ENCODE data around the gene CYTH3.
"Not testable (repeated sequence)": the region's sequence is repeated elsewhere in the genome, so short reads cannot be mapped to it uniquely, and the experiment has no call there.

CYTH3 gene

DNA sequence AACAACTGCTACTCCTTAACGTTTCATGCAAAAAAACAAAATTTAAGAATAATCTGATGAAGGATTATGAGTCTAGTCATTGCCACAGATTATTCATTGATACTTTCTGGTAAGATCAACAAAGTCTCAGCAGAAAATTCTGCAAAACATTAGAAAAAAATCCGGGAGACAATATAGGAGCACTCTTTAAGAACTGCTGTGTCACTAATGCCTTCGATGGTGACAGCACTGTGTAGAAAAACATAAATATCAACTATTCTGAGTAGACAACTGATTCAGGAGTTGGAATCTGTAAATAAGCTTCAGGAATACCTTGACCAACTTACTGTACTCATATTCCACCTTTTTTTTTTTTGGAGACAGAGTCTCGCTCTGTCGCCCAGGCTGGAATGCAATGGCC is 69.0 kb downstream of the CYTH3 start:
- H3K4me1 ChIP-seq (ENCODE audit: control insufficient read depth, insufficient read depth, low read length, poor library complexity, severe bottlenecking), result no peaks in the 10 kb centered on the region

DNA sequence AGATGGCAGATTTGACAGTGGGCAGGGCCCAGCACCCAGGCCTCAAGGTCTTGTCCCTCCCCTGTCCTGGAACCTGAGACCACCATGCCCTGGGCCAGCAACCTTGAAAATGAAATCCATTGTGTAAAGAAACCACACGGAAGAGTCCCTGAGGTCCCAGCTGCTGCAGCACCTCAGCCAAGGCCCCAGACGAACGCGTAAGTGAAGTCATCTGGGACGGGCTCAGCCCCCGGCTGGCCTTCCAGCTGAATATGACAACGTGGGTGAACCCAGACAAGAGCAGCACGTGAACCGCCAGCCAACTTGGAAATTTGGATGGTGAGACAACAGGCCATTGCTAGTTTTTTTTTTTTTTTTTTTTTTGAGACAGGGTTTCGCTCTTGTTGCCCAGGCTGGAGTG is 70.3 kb downstream of the CYTH3 start:
- Histone ChIP-seq H3K9me3 (ENCODE audit: control insufficient read depth, low read length) (no peaks in the 10 kb centered on the region), H3K27ac (ENCODE audit: insufficient read depth, low read length, poor library complexity, severe bottlenecking) (no peak overlapping the region), H3K36me3 (ENCODE audit: control insufficient read depth, insufficient read depth, low read length) (no peaks in the 10 kb centered on the region), H3K4me3 (ENCODE audit: insufficient read depth, low read depth, low read length, poor library complexity, severe bottlenecking) (no peak overlapping the region), H3K27me3 (replicated peaks; ENCODE audit: control insufficient read depth, insufficient read depth, low read length, poor library complexity, severe bottlenecking) (no peaks in the 10 kb centered on the region), H3K4me1 (ENCODE audit: control insufficient read depth, insufficient read depth, low read length, poor library complexity, severe bottlenecking) (no peaks in the 10 kb centered on the region)
- no peak for DNase-seq

More for the DNA sequence above, 69.0 kb downstream of the CYTH3 start:
- H3K27me3 ChIP-seq (replicated peaks; ENCODE audit: control insufficient read depth, insufficient read depth, low read length, poor library complexity, severe bottlenecking), result no peaks in the 10 kb centered on the region
- H3K27ac ChIP-seq (ENCODE audit: insufficient read depth, low read length, poor library complexity, severe bottlenecking), result no peak overlapping the region
- H3K9me3 ChIP-seq (ENCODE audit: control insufficient read depth, low read length), result no peaks in the 10 kb centered on the region
- H3K4me3 ChIP-seq (ENCODE audit: insufficient read depth, low read depth, low read length, poor library complexity, severe bottlenecking), result no peak overlapping the region
- no peak for DNase-seq
- H3K36me3 ChIP-seq (ENCODE audit: control insufficient read depth, insufficient read depth, low read length), result no peaks in the 10 kb centered on the region

DNA sequence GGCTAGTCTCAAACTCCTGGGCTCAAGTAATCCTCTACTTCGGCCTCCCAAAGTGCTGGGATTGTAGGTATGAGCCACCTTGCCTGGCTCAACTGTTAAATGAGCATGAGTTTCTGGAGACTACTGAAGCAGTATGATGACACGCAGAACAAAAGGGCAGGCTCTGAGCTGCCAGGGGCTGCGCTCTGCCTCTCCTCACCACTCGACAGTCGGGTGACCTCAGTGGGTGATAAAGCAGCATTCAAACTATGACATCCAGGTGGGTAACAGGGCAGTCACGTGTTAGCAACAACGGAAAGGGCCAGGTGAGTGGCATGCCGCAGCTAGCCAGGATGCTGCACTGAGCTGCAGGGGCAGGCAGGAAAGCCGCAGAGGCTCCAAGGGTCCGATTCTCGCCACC is 71.5 kb downstream of the CYTH3 start:
- no peak for DNase-seq
- Histone ChIP-seq H3K36me3 (ENCODE audit: control insufficient read depth, insufficient read depth, low read length) (no peaks in the 10 kb centered on the region), H3K27ac (ENCODE audit: insufficient read depth, low read length, poor library complexity, severe bottlenecking) (no peak overlapping the region), H3K4me3 (ENCODE audit: insufficient read depth, low read depth, low read length, poor library complexity, severe bottlenecking) (no peak overlapping the region), H3K9me3 (ENCODE audit: control insufficient read depth, low read length) (no peaks in the 10 kb centered on the region), H3K4me1 (ENCODE audit: control insufficient read depth, insufficient read depth, low read length, poor library complexity, severe bottlenecking) (no peaks in the 10 kb centered on the region), H3K27me3 (replicated peaks; ENCODE audit: control insufficient read depth, insufficient read depth, low read length, poor library complexity, severe bottlenecking) (no peaks in the 10 kb centered on the region)

DNA sequence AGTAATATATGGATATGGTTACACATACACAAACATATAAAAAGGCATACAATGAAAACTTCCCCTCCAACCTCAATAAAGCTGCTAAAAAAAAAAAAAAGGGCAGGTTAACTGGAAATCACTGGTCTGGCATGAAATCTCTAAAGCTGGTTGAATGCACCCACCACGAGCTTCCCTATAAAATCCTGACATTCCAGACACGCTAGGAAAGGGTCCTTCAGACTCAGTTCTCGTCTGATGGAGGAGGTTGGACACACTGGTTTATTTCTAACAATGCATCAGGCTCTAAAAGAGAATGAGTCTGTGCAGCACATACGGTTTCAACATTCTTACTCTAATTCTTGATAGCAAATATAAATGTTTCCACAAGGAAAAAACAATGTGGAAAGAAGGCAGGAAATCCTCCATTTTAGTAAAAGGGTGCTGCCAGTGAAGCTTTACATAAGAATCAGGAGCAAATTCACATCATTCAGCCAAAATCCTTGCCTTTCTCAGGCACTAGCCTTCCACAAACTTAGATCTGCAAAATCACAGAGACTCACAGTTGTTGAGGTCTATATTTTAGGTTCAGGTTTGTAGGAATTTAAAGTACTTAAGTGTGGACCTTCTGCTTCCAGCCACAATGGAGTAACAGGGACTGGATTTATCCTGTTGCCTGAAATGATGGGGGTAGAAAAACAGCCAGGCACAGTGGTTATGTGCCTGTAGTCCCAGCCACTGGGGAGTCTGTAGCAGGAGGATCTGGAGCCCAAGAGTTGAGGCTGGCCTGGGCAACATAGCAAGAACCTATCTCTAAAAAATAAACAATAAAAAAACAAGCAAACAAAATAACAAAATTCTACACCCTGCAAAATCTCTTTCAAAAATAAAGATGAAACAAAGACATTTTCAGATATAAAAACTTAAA is 73.5 kb downstream of the CYTH3 start:
- Histone ChIP-seq H3K4me3 (ENCODE audit: insufficient read depth, low read depth, low read length, poor library complexity, severe bottlenecking) (no peak overlapping the region), H3K27me3 (replicated peaks; ENCODE audit: control insufficient read depth, insufficient read depth, low read length, poor library complexity, severe bottlenecking) (no peaks in the 10 kb centered on the region), H3K4me1 (ENCODE audit: control insufficient read depth, insufficient read depth, low read length, poor library complexity, severe bottlenecking) (no peaks in the 10 kb centered on the region), H3K9me3 (ENCODE audit: control insufficient read depth, low read length) (no peaks in the 10 kb centered on the region), H3K27ac (ENCODE audit: insufficient read depth, low read length, poor library complexity, severe bottlenecking) (no peak overlapping the region), H3K36me3 (ENCODE audit: control insufficient read depth, insufficient read depth, low read length) (no peaks in the 10 kb centered on the region)
- DNase-seq, result no peak

GRCh38 chr7:6197801-6198551 is 74.4 kb downstream of the CYTH3 start:
- H3K4me3 ChIP-seq (ENCODE audit: insufficient read depth, low read depth, low read length, poor library complexity, severe bottlenecking), result no peak overlapping the region
- H3K4me1 ChIP-seq (ENCODE audit: control insufficient read depth, insufficient read depth, low read length, poor library complexity, severe bottlenecking), result no peaks in the 10 kb centered on the region
- no peak for DNase-seq
- no peaks in the 10 kb centered on the region for H3K9me3 ChIP-seq (ENCODE audit: control insufficient read depth, low read length)
- H3K27me3 ChIP-seq (replicated peaks; ENCODE audit: control insufficient read depth, insufficient read depth, low read length, poor library complexity, severe bottlenecking), result no peaks in the 10 kb centered on the region
- H3K36me3 ChIP-seq (ENCODE audit: control insufficient read depth, insufficient read depth, low read length), result no peaks in the 10 kb centered on the region
- no peak overlapping the region for H3K27ac ChIP-seq (ENCODE audit: insufficient read depth, low read length, poor library complexity, severe bottlenecking)

DNA sequence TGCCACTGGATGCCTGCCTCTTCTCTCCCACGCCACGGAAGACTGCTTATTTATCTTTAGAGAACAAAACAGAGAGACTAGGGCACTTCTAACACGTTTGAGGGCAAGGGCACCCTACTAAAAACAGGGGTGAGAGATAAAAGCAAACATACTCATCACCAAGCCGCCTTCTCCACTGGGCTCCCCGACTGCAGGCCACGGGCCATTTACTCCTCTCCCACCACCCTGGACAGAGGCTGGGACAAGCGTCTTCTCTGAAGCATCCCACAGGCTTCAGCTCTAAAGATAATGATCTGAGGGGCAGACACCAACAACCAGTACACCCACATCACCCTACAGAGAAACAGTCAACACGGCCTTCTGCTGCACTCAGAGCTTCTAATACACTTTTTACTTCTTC is 78.7 kb downstream of the CYTH3 start:
- no peaks in the 10 kb centered on the region for H3K27me3 ChIP-seq (replicated peaks; ENCODE audit: control insufficient read depth, insufficient read depth, low read length, poor library complexity, severe bottlenecking)
- no peak for DNase-seq

DNA sequence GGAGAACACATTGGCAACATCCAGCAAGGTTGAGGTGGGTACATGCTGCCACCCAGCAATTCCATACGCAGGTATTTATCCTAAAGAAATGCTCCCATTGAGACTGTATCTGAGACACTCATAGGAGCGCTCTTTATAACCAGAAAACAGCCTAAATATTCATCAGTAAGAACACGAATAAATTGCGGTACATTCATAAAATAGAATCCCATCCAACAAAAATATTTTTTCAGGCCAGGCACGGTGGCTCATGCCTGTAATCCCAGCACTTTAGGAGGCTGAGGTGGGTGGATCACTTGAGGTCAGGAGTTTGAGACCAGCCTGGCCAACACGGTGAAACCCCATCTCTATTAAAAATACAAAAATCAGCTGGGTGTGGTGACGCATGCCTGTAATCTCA is 81.9 kb downstream of the CYTH3 start:
- H3K4me3 ChIP-seq (ENCODE audit: insufficient read depth, low read depth, low read length, poor library complexity, severe bottlenecking); H3K36me3 ChIP-seq (ENCODE audit: control insufficient read depth, insufficient read depth, low read length); H3K4me1 ChIP-seq (ENCODE audit: control insufficient read depth, insufficient read depth, low read length, poor library complexity, severe bottlenecking); H3K9me3 ChIP-seq (ENCODE audit: control insufficient read depth, low read length); DNase-seq; H3K27me3 ChIP-seq (replicated peaks; ENCODE audit: control insufficient read depth, insufficient read depth, low read length, poor library complexity, severe bottlenecking); H3K27ac ChIP-seq (ENCODE audit: insufficient read depth, low read length, poor library complexity, severe bottlenecking): not testable (repeated sequence)

More for the DNA sequence above, 78.7 kb downstream of the CYTH3 start:
- Histone ChIP-seq H3K4me3 (ENCODE audit: insufficient read depth, low read depth, low read length, poor library complexity, severe bottlenecking) (no peak overlapping the region), H3K27ac (ENCODE audit: insufficient read depth, low read length, poor library complexity, severe bottlenecking) (no peak overlapping the region), H3K4me1 (ENCODE audit: control insufficient read depth, insufficient read depth, low read length, poor library complexity, severe bottlenecking) (no peaks in the 10 kb centered on the region), H3K9me3 (ENCODE audit: control insufficient read depth, low read length) (no peaks in the 10 kb centered on the region), H3K36me3 (ENCODE audit: control insufficient read depth, insufficient read depth, low read length) (no peaks in the 10 kb centered on the region)

GRCh38 chr7:6188389-6188788 is 84.0 kb downstream of the CYTH3 start:
- Histone ChIP-seq H3K9me3 (ENCODE audit: control insufficient read depth, low read length) (no peaks in the 10 kb centered on the region), H3K27ac (ENCODE audit: insufficient read depth, low read length, poor library complexity, severe bottlenecking) (no peak overlapping the region), H3K36me3 (ENCODE audit: control insufficient read depth, insufficient read depth, low read length) (peaks cover 7% of the 10 kb centered on the region), H3K4me1 (ENCODE audit: control insufficient read depth, insufficient read depth, low read length, poor library complexity, severe bottlenecking) (no peaks in the 10 kb centered on the region), H3K27me3 (replicated peaks; ENCODE audit: control insufficient read depth, insufficient read depth, low read length, poor library complexity, severe bottlenecking) (no peaks in the 10 kb centered on the region), H3K4me3 (ENCODE audit: insufficient read depth, low read depth, low read length, poor library complexity, severe bottlenecking) (no peak overlapping the region)
- DNase-seq, result no peak

GRCh38 chr7:6186577-6186976 is 85.8 kb downstream of the CYTH3 start:
- Histone ChIP-seq H3K4me3 (ENCODE audit: insufficient read depth, low read depth, low read length, poor library complexity, severe bottlenecking) (no peak overlapping the region), H3K4me1 (ENCODE audit: control insufficient read depth, insufficient read depth, low read length, poor library complexity, severe bottlenecking) (no peaks in the 10 kb centered on the region), H3K36me3 (ENCODE audit: control insufficient read depth, insufficient read depth, low read length) (peaks cover 7% of the 10 kb centered on the region), H3K27ac (ENCODE audit: insufficient read depth, low read length, poor library complexity, severe bottlenecking) (no peak overlapping the region), H3K9me3 (ENCODE audit: control insufficient read depth, low read length) (no peaks in the 10 kb centered on the region), H3K27me3 (replicated peaks; ENCODE audit: control insufficient read depth, insufficient read depth, low read length, poor library complexity, severe bottlenecking) (no peaks in the 10 kb centered on the region)
- no peak for DNase-seq

GRCh38 chr7:6182993-6183392 is 89.4 kb downstream of the CYTH3 start:
- no peaks in the 10 kb centered on the region for H3K27me3 ChIP-seq (replicated peaks; ENCODE audit: control insufficient read depth, insufficient read depth, low read length, poor library complexity, severe bottlenecking)
- peaks cover 7% of the 10 kb centered on the region for H3K36me3 ChIP-seq (ENCODE audit: control insufficient read depth, insufficient read depth, low read length)
- no peaks in the 10 kb centered on the region for H3K4me1 ChIP-seq (ENCODE audit: control insufficient read depth, insufficient read depth, low read length, poor library complexity, severe bottlenecking)
- DNase-seq, result no peak
- no peaks in the 10 kb centered on the region for H3K9me3 ChIP-seq (ENCODE audit: control insufficient read depth, low read length)
- H3K4me3 ChIP-seq (ENCODE audit: insufficient read depth, low read depth, low read length, poor library complexity, severe bottlenecking), result no peak overlapping the region
- no peak overlapping the region for H3K27ac ChIP-seq (ENCODE audit: insufficient read depth, low read length, poor library complexity, severe bottlenecking)

Data from effector memory CD4-positive, alpha-beta T cell (primary cell).